ENCODE results near the gene PACRG.

The PACRG gene

DNA sequence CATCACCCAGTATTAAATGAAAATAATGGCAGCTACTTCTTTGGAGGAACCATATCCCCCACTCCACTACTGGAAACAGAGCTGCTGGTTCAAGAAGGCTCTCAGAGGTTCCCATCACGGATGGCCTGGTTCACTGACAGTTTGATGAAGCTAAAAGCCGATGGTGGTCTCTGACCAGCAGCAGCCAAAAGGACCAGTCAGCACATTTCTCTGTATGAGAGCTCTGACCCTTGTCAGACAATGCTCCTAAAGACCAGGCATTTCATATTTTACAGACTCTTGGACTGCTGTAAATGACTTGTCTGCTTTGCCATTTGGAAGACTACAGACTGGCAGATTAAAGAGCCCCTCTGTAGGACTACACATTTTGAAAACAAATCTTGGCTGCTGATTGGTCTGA lies 16.8 kb upstream of the PACRG start:
- no peak for DNase-seq

DNA sequence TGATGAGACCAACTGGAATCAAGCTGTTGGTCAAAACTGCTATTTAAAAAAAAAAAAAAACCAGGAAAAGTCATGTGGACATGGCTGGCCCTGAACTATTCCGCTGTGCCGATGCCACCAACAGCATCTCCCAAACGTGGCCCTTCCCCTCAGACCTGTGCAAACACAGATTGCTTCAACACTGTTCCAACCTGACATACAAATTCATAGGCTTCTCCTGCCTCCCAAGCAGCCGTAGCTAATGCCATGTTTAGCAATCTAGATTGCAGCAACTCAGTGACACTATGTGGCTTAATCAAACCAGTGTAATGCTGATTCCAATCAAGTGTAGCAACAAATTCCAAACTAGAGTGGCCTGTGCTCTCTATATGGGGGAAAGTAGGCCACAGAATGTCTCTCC lies 16.4 kb upstream of the PACRG start:
- DNase-seq: no peak

GRCh38 chr6:162712694-162713093 lies 15.1 kb upstream of the PACRG start:
- DNase-seq: no peak

- no peak for DNase-seq
These were observed 13.6 kb upstream of the PACRG start for GRCh38 chr6:162713974-162714780.

- no peak for DNase-seq
These were observed 12.2 kb upstream of the PACRG start for GRCh38 chr6:162715601-162716000.

DNA sequence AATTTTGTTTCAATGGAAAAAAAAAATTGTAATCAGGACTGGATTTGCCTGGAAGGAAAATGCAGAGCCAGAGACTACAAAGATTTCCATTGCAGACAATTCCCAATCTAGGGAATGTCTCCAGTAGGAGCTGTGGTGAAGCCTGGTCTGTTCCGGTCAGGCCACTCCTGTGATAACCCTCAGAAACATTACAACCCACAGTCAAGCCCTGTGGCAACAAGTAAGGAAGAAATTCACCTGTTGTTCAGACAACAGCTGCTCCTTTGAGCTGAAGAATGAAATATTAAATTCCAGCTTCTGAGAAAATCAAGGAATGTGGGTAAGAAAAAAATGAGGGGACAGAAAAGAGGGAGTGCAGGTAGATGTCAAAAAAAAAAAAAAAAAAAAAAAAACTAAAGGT lies 8.2 kb upstream of the PACRG start:
- no peak for DNase-seq

DNA sequence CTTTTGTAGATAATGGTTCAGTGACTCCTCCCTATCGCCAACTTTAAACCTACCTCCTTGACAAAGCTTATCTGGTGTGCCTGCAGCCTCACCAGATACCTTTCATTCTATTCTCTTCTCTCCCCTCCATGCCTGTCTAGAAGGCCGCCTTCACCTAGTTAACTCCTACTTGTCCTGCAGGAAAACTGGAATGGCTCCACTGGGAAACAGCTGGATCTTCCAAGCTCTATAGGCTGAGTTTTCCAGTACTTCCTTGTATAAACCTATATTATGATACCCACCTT lies 6.4 kb upstream of the PACRG start:
- DNase-seq: no peak

DNA sequence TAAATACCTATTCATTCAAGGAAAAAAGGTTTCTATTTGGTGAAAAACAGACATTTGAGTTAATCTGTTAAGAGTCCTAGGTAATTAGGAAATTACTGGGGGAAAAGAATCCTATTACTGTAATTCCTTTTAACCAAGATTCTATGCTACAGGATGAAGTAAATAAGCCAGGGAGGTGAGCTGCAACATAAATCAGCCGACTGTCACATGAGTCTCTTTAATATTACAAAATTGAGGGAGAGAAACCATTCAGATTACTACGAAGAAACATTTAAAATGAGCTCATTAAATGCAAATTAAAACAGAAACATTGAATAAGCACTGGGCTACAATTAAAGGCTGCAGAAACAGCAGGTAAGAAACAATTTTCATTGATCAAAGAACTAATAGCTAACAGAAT lies 5.5 kb upstream of the PACRG start:
- DNase-seq: no peak

- no peak for DNase-seq
These were observed 5.1 kb upstream of the PACRG start for GRCh38 chr6:162722633-162723032.

- DNase-seq: peak; percentile 34
These were observed 840 bp upstream of the PACRG start for GRCh38 chr6:162726947-162727321.

DNA sequence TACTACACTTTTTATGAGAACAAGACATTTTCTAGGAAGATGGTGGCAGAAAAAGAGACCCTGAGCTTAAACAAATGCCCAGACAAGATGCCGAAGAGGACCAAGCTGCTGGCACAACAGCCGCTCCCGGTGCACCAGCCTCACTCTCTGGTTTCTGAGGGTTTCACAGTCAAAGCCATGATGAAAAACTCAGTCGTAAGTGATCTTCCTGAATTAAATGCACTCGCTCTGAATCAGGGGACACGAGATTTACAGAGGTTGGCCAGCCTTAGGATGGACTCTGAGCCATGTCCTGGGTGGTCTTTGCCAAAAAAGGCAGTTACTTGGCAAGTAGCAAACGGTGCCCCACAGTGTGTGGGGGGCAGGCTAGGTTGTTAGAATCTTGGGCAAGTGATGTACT lies 423 bp downstream of the PACRG start:
- DNase-seq: no peak

- DNase-seq: no peak
These were observed 932 bp downstream of the PACRG start for GRCh38 chr6:162728706-162729105.

GRCh38 chr6:162730502-162730901 lies 2.7 kb downstream of the PACRG start:
- DNase-seq: no peak

GRCh38 chr6:162733489-162733888 lies 5.7 kb downstream of the PACRG start:
- DNase-seq: peak; percentile 60

GRCh38 chr6:162736961-162737360 lies 9.2 kb downstream of the PACRG start:
- DNase-seq: peak; percentile 24

DNA sequence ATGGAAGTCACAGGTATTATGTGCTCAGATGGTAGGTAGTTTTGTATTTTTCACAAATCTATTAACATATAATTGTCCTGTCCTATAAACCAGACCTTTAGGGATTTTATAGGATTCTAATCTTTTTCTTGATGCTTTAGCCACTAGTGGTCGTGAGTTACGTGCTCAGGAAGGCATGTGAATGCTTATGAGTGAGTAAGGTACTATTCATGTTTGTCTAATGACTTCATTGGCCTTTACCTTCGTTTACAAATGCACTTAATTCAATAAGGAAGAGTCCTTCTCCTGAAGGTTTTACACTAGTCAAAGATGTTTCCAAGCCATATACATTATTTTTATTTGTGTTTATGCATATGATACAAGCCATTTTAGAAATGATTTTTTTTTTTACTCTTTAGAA lies 23.0 kb downstream of the PACRG start:
- no peak for DNase-seq

DNA sequence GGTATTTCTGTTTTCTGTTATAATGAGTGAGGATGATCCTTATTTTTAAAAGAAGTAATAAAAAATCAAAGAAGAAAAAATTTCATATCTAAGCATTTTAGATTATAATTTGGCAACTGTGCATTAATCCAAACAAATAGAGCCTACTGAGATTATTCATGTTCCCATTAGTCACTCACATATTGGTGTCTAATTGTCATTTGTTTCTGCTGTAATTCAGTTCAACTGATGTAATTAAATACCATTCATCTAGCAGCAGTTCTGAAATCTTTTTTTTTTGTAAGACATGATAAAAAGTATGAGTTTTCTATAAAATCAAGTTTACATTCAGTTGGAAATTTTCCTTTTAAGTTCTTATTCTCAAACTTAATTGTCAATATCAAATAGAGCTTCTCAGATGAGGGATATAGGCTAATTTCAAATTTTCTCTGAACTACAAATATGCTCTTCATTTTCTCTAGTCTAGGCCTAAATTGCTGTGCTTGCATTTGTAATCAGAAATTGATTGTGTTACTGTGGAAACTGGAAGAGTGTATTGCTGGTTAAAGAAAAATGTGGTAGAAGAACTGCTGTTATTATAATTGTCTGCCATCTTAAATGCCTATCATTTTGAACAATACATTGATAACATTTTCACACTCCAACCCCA lies 23.6 kb downstream of the PACRG start:
- no peak for DNase-seq

- no peak for DNase-seq
These were observed 26.0 kb downstream of the PACRG start for GRCh38 chr6:162753775-162754174.

DNA sequence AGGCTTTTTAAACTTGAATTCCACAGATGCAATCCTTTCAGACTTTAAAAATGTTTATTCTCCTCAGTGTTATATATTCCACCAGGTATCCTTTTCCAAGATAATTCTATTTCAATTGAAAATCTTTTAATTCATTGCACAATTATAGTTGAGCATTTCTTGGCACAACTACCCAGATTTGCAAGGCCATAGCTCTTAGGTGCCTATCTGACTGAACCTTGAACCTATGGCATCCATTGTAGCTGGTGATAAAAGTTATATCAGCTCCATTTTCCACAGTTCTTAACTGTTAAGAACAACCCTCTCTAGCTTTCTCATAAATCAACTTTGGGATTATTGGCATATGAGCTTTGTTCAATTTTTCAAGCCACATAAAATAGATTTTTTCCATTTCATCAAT lies 42.4 kb downstream of the PACRG start:
- DNase-seq: no peak

GRCh38 chr6:162770955-162771354 lies 43.2 kb downstream of the PACRG start:
- no peak for DNase-seq

DNA sequence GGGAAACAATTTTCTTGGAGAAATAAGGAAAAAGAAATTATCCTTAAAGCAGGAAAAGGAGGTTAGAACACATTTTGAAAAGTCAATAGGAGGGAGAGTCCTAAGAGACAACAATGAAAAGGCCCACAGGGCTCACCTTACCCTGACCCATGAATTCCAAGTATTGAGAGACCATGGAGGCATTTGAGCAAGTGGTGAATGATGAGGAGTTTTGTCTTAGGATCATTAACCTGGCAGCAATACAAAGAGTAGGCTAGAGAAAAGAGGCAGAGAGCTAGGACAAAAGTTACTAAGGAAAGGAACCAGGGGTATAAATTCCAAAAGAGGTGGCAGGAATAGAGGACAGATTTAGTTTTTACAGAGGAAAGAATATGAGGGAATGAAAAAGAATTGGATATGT lies 44.7 kb downstream of the PACRG start:
- no peak for DNase-seq

DNA sequence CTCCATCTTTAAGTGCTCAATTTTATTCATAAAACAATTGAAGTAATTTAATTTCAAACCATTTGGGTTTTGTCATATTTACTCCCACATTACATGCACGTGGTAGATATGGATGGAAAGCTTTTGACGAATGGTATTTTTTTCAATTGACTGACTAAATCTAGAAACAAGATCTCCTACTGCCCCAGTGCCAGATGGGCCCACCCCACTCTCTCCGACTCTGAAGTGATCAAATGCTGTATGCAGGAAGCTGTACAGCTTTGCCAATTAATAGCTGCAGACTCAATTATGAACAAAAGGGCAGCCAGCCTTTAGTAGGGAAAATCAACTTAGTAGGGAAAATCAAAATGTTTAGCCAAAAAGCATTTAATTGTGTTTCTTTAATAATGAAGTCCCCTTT lies 46.2 kb downstream of the PACRG start:
- no peak for DNase-seq

DNA sequence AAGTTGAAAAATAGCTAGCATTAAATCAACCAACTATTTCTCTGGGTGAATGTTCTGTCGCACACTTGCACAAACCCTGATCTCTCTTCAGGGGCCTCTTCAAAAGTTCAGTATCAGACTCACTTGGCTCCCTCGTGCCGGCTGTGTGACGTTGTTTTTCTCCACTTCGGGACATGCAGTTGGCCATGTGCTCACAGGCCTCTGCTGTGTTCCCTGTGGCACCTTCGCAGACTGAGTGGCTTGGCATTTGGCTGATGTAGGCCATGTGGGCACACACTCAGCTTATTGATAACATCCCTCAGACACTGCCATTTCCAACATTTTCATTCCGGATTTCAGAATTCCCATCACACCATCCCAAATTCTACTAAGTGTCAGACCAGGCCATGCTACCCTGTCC lies 49.3 kb downstream of the PACRG start:
- DNase-seq: no peak

GRCh38 chr6:162778603-162779002 lies 50.8 kb downstream of the PACRG start:
- DNase-seq: no peak

DNA sequence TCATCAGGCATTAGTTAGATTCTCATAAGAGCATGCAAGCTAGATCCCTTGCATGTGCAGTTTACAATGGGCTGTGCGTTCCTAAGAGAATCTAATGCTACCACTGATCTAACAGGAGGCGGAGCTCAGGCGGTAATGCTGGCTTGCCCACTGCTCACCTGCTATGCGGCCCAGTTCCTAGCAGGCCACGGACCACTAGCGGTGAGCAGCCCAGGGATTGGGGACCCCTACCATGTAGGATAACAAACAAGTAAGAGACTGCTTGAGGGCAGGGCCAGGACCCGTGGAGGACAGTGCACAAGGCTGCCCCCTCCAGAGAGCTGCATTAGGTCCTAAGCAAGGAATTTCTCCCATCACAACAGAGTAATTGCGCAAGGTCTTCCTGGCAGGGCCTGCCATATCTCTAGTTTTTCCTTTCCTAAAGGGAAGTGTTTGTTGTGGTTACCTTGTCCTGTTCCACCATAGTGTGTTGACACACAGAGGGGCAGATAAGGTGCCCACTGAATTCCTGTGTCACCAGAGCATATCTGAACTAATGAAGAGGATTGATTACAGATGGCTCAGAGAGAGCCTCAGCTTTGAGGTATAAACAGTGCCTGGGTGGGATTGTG lies 58.0 kb downstream of the PACRG start:
- DNase-seq: no peak

Measured in hematopoietic multipotent progenitor cell treated with erythropoietin and hydrocortisone succinate and interleukin-3 and kit ligand, for 4 days (in vitro differentiated cells).